Skin of body (tissue), 2 donors: Measurements from ENCODE around the gene CDKL5. TPM values are rescaled to one million over a fixed set of nuclear protein-coding genes. Genes with fewer than 3 reads are reported as not detected.
A peak's percentile ranks its signal among the peaks of the same experiment; 100 is the strongest.

Experiments
- DNase-seq: peaks from one replicate; lab custom pipeline; 2025; lab: John Stamatoyannopoulos, UW
- total RNA-seq: library from RNA; depleted of rRNA; stranded (reverse); fragments of >200 nt; gene quantifications from one replicate; pipeline ENCODE4 v1.2.3, GENCODE V29; 2014

CDKL5 gene
- total RNA-seq, 1 donor from 2014 or later = 8.1 TPM

DNA sequence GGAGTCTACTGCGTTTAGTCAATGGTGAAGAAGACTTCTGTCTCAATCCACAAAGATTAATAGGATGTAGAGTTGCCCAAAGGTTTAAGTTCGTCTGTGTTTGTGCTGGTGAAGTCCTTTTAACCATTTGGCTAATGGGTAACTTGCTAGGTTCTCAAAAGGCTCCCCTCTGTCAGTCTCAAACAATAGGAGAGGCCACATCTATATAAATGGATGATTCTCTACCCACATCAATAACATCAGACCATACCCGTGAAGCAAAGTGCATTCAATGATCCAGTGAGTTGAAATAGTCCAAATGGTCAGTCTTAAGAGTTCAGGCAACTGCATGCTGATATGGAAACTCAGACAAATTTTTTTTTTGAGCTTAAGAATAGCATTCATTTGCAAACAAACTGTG is 218.4 kb downstream of the CDKL5 start:
- DNase-seq = no peak

DNA sequence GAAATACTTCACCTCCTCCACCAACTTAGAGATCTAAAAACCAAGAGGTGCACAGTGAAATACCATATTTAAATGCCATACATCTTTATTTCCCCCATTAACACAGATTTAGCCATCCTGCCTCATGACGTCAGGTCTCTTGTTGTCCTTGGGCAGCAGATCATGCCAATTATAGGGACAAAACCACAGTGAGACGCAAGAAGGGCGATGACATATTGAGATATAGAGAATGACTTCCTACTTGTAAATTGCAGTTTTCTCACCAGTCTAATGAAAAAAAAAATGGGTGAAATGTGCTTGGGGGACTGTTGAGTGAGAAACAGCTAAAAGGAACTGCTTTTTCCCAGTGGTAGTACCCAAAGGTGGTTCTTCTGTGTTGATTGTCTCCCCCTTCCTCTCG is 222.2 kb downstream of the CDKL5 start:
- DNase-seq = no peak

DNA sequence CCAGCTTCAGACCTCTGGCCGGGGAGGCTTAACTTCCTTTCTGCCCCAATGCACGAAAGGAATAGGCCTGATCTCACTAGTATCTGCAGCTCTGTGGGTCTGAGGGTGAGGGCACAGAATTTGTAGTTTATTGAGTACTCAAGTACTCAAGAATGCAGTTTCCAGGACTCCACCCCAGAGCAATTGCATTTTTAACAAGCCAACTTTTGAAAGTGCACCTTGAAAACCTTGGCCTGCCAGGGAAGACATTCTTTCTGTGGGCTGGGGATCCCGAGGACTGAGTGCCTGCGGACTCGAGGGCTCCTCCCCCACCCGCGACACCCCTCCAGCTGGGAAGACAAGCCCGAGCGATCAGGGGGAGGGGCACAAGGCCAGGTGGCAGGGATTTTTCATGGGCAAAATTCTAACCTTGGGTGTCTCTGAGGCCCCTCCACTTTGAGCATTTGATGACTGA is 224.1 kb downstream of the CDKL5 start:
- DNase-seq = no peak

DNA sequence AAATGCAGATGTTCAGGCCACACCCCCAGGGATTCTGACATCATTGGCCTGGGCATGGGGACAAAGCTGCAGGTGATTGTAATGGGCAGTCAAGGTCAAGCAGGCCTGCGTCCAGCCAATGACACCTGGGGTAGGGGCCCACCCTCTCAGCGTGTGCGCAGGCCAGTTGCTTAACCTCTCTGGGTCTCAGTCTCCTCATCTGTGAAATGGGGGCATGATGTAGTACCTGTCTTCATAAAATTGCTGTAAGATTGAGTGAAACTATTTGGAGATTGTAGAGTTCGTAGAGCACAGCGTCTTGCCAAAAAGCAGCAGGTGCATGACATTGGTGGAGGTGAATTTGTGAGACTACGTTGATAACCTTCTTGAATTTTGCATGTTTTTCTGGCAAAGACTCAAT is 225.3 kb downstream of the CDKL5 start:
- DNase-seq = no peak

DNA sequence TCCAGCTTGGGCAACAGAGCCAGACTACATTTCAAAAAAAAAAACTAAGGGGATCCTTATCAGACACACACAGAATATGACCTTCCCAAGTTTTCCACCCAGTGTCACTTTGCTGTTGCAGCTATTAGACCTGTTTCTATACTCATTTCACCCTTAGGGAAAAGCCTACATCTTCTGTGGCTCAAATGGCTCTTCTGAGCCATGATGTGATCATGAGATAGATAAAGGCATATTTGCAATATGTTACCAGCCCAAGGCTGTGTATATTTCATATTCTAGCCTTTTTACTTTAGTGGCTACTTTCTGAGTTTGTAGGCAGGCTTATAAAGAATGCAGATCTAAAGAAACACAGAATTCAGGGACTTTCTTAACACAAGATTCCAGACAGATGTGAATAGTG is 227.2 kb downstream of the CDKL5 start:
- DNase-seq = no peak

DNA sequence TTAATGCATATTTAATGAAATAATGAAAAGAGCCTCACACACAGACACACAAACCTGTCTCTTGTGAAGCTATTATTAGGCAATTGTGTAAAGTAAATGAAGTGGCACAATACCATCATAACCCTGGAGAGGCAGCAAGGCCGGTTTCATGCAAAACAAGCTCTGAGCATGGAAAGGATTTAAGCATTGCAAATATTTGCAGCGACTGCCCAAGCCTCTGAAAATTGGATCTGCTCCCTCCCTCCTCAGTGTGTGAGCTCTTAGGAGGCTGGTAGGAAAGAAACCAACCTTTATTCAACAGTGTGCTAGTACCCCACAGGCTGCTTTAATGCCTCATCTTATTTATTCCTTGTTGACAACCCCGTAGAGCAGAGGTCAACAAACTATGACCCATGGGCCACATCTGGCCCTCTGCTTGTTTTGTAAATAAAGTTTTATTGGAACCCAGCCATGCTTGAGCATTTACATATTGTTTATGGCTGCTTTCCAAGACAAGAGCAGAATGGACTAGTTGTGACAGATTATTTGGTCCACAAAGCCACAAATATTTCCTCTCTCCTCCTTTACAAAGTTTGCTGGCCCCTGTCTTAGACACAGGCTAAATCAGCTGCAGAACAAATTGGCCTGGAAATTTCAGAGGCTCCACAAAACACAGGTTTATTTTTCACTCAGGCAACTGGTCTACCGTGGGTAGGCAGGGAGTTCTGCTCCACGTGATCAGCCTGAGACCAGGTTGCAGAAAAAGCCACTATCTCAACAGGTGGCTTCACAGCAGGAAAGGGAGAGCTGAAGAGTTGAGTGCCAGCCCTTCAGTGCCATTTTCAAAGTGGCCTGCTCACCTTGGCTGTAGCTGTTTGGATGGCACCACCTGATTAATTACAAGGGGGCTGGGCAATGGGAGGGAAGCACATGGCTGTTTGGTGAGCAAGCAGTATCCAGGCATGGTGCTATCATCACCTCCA is 229.7 kb downstream of the CDKL5 start:
- no peak for DNase-seq

DNA sequence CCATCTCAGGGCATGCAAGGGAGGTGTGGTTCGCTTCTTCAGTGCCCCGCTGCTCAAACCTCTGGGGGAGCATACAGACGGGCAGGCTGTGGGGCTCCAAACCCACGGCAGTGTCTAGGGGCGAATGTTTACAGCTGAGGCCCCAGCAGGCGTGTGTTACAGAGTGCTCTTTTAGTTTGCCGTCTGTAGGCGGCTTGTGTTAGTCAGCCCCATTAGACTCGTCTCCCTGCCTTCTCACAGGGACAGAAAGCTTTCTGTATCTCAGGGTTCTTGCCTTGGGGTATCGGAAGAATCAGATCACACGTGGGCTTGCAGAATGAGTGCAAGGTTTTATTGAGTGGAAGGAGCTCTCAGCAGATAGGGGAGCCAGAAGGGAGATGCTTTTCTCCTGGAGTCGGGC is 235.9 kb downstream of the CDKL5 start:
- DNase-seq = no peak

DNA sequence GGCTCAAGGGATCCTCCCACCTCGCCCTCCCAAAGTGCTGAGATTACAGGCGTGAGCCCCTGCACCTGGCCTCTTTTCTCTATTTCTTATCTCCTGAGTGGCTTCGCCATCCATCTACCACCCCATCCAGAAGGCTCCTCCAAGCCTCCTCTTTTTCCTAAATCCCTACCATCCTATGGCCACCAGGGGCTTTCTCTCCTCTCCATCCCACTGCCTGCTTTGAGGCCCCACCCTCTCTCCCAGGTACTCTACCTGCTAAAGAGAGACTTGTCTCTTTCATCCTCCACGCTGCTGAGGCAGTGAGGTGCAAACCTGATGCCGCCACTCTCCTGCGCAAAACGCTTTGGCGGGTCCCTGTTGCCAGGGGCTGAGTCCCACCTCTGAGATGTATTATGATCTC is 239.5 kb downstream of the CDKL5 start:
- DNase-seq = no peak

DNA sequence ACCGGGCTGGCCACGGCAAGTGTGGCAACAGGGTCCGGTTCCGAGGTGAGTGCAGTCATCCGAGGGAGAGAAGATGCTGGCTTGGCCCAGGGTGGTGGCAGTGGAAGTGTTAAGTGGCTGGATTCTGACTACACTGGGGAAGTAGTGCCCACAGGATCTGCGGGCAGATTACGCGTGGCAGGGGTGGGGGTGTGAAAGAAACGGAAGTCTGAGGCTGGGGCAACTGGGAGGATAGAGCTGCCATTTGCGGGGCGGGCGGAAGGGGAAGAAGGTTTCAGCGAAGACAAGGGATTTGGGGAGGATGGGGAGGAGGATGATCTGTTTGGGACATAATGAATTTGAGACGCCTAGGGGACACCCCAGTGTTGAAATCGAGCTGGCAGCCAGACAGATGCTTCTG is 241.2 kb downstream of the CDKL5 start:
- no peak for DNase-seq

DNA sequence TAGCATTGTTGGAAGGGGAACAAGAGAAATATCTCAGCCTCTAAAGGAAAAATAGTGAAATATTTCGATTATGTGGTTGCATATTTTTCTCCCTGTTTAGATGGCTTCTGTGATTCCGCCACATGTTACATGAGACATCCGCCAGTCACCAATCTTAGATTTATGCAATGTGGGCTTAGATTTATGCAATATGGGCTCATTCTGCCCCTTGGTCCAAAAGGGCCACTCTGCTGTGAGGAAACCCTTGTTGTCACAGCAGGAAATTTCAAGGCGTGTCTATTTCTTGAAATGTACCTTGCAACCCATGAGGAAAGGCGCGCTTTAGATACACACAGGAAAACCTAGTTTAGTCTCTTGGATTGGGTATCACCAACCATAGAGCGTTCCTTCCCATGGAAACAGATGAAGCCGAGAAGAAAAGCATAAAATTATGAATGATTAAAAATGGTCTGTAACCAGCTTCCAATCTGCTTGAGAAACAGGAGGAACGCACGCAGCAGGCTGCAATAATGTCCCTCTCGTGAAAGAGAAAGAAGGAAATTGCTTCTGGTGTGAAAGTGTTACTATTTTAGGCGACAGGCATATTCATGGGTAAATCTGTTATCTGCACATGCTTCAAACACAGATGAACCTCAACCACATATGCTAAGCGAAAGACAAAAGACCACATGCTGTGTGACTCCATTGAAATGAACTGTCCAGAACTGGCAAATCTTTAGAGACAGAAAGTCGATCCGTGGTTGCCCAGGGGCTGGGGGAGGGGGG is 242.8 kb downstream of the CDKL5 start:
- DNase-seq = no peak

DNA sequence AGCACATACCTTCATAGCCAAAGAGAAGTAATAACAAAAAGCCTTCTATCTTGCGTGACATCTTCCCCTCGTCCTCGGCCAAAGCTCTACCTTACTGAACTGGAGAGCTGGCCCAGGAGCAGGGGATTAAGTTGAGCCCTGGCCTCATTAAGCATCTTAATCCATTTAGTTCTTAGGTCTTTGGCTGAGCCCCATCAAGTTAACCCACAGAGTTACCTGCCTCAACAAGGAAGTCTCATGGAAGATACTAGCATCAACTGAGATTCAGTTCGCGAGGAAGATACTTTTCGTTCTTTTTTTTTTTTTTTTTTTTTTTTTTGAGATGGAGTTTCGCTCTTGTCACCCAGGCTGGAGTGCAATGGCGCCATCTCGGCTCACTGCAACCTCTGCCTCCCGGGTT is 246.6 kb downstream of the CDKL5 start, which contains the start of gene RS1:
RS1 (minus strand) TSS at position 101 of the 400 bp plus-strand sequence; CDS start at position 61, 40 bp downstream.
- no peak for DNase-seq

DNA sequence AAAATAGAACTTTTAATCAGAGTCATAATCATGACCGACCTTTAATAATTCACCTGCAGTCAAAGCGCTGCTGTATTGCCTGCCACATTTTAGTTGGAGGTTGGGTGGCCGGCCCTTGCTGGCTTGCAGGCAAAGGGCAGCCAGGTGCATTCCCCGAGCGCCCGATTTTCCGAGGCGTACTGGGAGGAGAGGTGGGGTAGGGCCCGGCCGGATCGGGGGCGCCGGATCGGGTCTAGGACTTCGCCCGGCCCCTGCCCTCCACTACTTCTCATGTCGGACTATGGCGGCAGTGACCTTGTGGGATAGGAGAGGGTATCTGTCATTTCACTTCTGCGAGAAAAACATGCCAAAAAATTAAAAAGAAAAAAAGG is 249.0 kb downstream of the CDKL5 start:
- DNase-seq = no peak

DNA sequence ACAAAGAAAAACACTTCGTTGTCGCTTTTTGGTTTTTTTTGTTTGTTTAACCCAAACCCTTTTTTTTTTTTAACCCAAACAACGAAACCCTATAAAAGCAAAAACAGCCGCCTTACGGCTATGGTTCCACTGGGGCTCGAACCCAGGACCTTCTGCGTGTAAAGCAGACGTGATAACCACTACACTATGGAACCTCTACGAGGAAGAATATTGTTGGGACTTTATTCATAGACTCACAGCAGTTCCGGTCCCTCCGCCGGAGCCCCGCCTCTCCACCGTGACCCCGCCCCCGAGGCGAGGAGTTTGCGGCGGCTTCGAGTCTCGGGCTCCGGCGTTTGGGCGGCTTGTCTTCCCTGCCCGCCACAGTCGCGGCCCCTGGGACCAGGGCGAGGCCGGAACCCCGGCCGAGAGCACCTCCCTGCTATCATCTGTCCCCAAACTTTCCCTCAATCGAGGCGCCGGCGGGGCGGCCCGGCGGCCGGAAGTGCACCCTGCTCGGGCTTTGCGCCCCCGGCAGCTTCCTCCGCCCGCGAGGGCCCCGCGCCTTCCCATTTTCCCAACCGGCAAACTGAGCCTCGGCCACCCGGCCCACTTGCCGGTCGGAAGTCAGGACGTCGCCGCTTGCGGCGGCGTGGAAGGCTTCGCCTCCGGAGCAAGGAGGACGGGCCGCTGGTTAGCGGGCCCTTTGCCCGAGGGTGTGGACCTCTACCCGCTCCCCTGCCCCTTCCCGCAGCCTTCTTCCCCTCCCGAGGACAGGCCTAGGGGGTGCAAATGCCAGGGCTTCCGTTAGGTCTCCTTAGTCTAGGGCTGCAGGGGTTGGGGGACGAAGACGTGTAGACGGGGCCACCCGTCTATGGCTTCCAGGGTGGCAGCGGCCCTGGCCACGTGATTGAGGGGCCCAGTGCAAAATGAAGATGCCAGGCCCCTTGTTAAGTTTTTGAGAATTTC is 249.7 kb downstream of the CDKL5 start:
- DNase-seq = peak; percentile 63

DNA sequence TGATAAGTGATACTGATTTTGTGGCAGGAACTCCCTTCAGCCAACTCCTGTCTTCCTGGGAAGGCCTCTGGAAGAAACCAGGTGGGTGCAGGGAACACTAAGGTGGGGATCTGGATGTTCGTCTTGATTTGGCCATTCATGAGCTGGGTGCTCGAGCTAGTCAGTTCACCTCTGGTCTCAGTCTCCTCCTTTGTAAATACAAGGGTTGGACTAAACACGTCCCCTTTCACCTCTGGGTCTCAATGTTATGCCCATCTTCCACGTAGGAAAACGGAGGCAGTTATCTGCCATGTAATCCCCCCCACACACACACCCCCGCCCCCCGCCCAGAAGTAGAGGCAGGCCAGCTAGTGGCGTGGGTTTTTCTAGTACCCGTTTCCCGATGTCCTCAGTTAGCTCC is 250.6 kb downstream of the CDKL5 start:
- DNase-seq = no peak

DNA sequence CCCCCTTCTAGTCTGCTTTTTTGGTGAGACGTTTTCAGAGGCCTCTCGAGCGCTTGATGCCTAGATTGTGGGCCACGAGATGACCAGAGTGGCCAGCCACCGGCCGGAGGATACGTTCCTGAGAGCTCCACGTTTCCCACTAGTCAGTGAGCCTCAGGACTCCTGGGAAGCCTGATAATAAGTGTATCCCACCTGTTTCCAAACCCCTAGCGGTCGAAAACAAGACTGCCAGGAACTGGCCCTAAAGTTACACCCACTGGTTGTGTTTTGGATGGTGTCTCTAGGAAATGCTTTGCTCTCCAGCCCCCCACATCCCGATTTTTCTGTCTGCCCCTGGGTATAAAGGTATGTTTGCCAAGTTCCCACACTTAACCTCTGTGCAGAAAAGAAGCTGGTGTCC is 251.1 kb downstream of the CDKL5 start:
- no peak for DNase-seq

DNA sequence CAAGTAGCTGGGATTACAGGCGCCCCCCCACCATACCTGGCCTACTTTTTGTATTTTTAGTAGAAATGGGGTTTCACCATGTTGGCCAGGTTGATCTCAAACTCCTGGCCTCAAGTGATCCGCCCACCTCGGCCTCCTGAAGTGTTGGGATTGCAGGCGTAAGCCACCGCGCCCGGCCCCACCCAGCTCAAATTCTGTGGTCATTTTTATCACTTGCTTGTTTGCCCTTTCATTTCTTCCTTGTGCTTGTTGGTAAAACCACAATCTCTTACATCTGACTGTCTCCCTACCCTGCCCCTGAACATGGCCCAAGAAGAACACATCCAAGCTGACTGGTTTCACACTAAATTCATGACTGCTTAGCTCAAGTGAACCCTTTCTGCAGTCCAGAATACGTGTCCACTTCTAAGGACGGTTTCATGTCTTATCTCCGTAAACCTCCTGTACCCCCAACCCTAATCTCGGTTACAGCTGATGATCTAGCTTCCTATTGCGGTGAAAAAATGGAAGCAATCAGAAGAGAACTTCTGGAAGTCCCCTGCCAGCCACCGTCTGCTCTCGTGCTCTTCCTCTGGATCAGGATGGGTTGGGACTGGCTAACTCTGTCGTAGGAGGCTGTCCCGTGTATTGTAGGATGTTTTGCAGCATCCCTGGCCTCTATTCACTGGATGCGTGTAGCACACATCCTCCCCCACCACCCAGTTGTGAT is 251.9 kb downstream of the CDKL5 start:
- DNase-seq = no peak

DNA sequence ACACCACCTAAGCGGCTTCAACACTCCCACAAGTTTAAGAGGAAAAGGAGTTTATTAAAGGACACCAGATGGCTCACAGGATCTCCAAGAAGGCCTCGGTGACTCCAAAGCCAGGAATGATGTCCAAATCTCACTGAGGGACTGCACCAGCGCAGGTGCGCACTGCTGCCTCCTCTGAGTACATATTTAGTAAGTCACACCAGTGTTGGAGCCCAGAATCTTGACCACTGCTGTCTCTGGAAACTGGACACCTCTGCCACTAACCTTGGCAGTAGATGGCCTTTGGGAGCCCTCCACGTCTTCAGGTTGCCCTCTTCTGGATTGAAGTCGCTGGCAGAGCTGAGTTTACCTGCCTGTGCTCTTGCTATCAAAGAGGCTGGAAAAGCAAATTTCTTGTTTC is 256.6 kb downstream of the CDKL5 start:
- DNase-seq = no peak

DNA sequence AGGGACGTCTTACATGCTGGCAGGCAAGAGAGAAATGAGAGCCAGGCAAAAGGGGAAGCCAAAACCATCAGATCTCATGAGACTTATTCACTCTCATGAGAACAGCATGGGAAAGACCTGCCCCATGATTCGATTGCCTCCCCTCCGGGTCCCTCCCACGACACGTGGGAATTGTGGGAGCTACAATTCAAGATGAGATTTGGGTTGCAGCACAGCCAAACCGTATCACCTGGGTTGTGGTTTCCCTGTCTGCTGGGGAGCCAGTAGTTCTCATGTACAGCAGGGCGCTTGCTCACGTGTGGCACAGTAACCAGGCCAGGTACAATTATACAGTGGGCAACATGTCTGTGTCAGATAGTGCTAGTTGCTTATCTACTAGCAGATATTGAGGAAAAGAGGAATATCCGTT is 257.6 kb downstream of the CDKL5 start:
- DNase-seq = no peak

DNA sequence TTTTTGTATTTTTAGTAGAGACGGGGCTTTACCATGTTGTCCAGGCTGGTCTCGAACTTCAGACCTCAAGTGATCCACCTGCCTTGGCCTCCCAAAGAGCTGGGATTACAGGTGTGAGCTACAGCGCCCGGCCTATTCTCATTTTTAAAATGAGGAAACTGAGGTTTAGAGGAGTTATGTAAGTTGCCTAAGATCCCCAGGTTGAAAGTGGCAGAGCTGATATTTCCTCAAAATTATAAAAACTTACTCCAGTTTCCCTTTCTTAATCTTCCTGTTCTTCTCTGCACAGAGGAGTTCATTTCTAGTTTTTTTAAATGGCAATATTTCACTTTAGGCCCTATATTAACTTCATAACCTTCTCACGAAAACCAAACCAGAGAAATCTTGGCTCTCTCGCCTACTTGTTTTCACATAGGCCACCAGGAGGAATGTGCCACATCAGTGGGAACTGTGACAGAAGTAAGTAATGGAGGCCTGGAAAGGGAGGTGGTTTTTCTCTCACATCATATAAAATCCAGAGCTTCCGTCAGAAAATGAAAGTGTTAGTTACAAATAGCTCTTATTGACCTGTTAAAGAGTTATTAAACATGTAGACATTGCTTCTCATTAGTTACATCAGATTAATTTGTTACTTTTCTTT is 262.6 kb downstream of the CDKL5 start:
- no peak for DNase-seq

DNA sequence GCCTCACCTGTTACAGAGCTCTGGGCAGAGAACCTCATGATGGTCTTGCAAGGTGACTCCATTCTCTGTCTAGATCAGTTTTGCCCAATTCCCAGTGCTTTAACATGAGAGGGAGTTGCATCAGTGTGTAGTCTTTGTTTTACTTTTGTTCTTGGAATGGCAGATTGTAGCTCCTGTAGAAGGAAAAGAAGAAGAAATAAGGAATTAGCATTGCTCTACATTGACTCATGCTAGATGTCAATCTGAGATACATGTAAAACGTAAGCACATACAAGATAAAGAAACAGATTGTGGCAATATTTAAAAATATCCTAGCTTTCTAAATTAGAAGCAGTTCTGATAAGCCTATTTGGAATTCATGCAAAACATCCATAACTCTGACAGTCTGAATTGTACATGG is 266.0 kb downstream of the CDKL5 start:
- no peak for DNase-seq
